Ishikawa (cell line): ENCODE measurements around the gene ACTR8.

ENCODE experiments used
- CEBPB ChIP-seq: IDR thresholded peaks from 2 replicates; pipeline ENCODE4 v1.6.1; 2012
- CREB1 ChIP-seq: IDR thresholded peaks from 2 replicates; pipeline ENCODE4 v1.6.1; 2012; ENCODE audit warnings: low read depth
- EGR1 ChIP-seq: IDR thresholded peaks from 2 replicates; pipeline ENCODE4 v1.6.1; 2012
- EP300 ChIP-seq: IDR thresholded peaks from 2 replicates; pipeline ENCODE4 v1.6.1; 2012; ENCODE audit warnings: borderline replicate concordance
- FOXM1 ChIP-seq: IDR thresholded peaks from 2 replicates; pipeline ENCODE4 v1.6.1; 2012; ENCODE audit warnings: low read depth, borderline replicate concordance
- MAX ChIP-seq: IDR thresholded peaks from 2 replicates; pipeline ENCODE4 v1.6.1; 2012
- NFIC ChIP-seq: IDR thresholded peaks from 2 replicates; pipeline ENCODE4 v1.6.1; 2012
- RAD21 ChIP-seq: IDR thresholded peaks from 2 replicates; pipeline ENCODE4 v1.6.1; 2012; ENCODE audit warnings: low read depth
- REST ChIP-seq: IDR thresholded peaks from 2 replicates; pipeline ENCODE4 v1.6.1; 2012; ENCODE audit warnings: low read depth, mild to moderate bottlenecking
- TAF1 ChIP-seq: IDR thresholded peaks from 2 replicates; pipeline ENCODE4 v1.6.1; 2012; ENCODE audit warnings: low read depth, mild to moderate bottlenecking
- TCF12 ChIP-seq: IDR thresholded peaks from 2 replicates; pipeline ENCODE4 v1.6.1; 2012; ENCODE audit warnings: low read depth
- TEAD4 ChIP-seq: IDR thresholded peaks from 2 replicates; pipeline ENCODE4 v1.6.1; 2012
- USF1 ChIP-seq: IDR thresholded peaks from 2 replicates; pipeline ENCODE4 v1.6.1; 2012
- YY1 ChIP-seq: IDR thresholded peaks from 2 replicates; pipeline ENCODE4 v1.6.1; 2012; ENCODE audit warnings: low read depth
- ZBTB7A ChIP-seq: IDR thresholded peaks from 2 replicates; pipeline ENCODE4 v1.6.1; 2012; ENCODE audit warnings: low read depth

The ACTR8 gene

GRCh38 chr3:53818221-53819162, 63.5 kb downstream of the ACTR8 start:
- no peak for TF ChIP-seq TCF12
- no peak for TF ChIP-seq MAX
- TF ChIP-seq USF1 = no peak
- TF ChIP-seq ZBTB7A = no peak
- TF ChIP-seq TAF1 = no peak
- TF ChIP-seq EGR1 = no peak
- no peak for TF ChIP-seq RAD21
- no peak for TF ChIP-seq EP300

- TF ChIP-seq EP300 = no peak
- TF ChIP-seq NFIC = no peak
- TF ChIP-seq TEAD4 = no peak
- no peak for TF ChIP-seq EGR1
- no peak for TF ChIP-seq CREB1
- TF ChIP-seq MAX = no peak
- TF ChIP-seq REST = no peak
- TF ChIP-seq TAF1 = no peak
- TF ChIP-seq CEBPB = no peak
- TF ChIP-seq ZBTB7A = no peak
- TF ChIP-seq FOXM1 = no peak
Measured at GRCh38 chr3:53817809-53818208, 64.1 kb downstream of the ACTR8 start.

- no peak for TF ChIP-seq ZBTB7A
- no peak for TF ChIP-seq TAF1
- no peak for TF ChIP-seq EGR1
- no peak for TF ChIP-seq YY1
- TF ChIP-seq EP300 = no peak
- TF ChIP-seq USF1 = no peak
- no peak for TF ChIP-seq TCF12
- no peak for TF ChIP-seq RAD21
- TF ChIP-seq NFIC = no peak
- TF ChIP-seq FOXM1 = no peak
- TF ChIP-seq MAX = no peak
- no peak for TF ChIP-seq CEBPB
- TF ChIP-seq TEAD4 = no peak
- no peak for TF ChIP-seq REST
- TF ChIP-seq CREB1 = no peak
Measured at GRCh38 chr3:53817211-53817610, 64.7 kb downstream of the ACTR8 start.
